Ramos (cell line): ENCODE results near the gene FAM72D.
"Not testable (repeated sequence)": the region's sequence is repeated elsewhere in the genome, so short reads cannot be mapped to it uniquely, and the experiment has no call there.

Source experiments
- in situ Hi-C: fragments of 300-500 bp; cut with MboI; formaldehyde crosslinking; loops from one replicate; pipeline ENCODE4 v1.14.3; 2022; ENCODE audit warnings: low sequenced_read_pairs; ENCODE audit not compliant: unreplicated experiment

Gene FAM72D

DNA sequence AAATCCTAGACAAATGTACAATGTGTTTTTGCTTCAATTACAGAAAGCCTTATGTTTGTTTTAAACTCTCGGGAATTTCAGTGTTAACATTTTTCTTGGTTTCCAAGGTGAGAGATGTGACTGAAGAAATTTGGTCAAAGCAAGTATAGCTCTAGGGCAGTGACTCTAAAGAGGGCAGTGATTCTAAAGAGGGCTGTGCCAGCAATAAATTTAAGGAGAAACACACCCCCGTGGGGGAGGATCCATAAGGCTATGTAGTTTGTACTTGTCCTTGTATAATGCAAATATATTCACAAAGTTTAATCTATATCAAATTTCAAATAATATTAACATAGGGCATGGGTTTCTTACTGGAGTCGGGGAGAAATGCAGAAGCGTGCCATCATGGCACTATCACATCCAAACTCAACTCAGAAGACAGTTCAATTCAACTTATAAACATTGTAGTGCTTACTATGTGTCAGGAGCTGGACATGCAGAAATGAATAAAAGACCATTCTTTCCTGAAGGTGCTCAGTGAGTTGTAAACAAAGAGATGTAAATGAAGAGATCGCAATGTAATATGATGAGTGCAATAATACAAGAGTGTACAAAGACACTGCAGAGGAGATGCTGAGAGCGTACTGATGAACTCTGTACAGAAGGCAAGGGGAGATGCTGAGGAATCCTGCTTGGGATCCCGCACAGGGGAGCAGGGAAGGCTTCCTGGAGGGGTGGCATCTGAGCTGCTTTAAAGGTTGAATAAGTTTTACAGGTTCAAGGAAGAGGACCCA lies 13.1 kb upstream of the FAM72D start:
- in situ Hi-C loops: not testable (repeated sequence)

DNA sequence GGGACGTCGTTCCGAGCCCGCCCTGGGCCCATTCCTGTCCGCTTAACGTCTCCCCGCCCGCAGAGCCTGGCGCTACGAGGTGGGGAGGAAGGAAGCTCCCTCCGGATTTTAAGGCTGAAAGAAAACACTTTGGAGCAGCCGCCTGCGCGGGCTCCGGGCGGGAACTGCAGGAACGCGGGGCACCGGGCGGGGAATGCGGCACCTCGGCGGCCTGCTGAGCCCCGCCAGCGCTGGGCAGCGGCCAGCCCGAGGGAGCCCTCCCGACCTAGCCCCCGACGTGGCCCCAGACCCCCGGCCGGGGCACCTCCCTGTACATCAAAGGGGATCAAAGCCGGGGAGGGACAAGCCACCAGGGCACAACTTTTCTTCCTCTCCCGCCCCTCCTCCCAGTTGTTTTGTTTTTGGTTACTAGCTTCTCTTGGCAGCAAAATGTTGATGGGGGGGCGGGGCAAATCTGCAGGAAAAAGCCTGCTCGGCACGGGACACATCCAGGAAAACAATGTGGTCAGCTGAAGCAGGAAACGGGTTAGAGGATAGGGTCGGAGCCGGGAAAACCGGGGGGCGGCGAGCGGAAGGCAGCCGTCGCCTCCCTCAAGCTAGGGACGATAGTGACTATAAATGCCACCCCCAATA lies 2.1 kb upstream of the FAM72D start:
- in situ Hi-C loops: not testable (repeated sequence)

DNA sequence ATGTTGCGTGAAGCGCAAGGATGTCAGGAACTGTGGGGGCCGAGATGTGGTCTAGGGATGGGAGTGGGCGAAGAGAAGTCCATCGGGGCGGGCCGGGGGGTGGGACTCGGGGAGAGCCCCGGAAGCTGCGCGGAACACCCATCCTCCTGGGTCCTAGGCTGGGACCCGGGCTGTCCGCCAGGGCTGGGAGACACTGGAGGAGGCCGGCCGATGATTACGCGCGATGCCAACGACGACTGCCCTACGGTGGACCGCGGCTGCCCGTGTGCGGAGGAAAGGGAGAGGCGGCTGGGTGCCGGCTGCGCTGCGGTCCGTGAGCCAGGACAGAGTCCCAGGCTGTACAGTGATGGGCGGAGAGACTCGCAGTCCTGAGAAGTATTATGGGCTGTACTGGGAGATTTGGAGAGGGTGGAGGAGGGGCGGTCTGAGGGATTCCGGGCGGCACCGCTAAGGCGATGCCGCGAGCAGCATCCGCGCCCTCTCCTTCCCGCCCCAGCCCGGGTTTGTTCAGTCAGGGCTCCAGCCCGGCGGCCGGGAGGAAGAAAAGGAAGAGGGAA lies 1.0 kb upstream of the FAM72D start:
- in situ Hi-C loops: not testable (repeated sequence)

DNA sequence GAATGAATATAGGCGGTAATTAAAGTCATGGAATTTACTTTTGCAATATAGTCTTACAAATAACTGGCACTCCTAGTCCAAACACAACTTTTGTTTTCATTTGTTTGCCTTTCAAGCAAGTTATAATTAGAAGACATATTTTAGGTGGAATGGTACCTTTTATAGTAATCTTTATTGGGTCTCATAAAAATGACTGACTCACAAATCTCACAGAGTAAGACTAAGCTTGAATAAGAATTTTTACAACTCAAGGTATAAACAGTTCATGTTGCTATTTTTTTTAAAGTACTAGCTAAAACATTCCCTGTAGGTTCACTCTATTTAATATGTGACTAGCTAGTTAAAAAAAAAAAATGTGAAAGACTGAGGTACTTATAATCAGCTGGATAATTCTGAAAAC lies 6.0 kb downstream of the FAM72D start:
- in situ Hi-C loops: not testable (repeated sequence)

DNA sequence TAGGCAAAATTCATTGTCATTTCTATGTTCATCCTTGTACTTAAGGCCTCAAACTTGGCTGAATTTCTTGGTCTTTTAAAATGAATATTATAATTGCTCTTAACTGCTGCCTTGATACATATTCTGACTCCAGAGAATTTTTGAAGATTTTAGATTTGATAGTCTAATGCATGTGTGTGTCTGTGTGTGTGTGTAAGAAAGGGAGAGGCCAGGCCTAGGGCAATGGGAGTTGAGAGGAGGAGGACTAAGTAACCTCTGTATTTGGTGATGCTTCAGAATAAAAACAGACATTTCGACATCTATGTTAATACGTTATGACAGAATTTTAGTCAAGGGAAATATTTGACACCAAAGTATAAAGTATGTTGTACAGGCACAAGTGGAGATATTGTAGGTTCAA lies 7.5 kb downstream of the FAM72D start:
- in situ Hi-C loops: not testable (repeated sequence)

DNA sequence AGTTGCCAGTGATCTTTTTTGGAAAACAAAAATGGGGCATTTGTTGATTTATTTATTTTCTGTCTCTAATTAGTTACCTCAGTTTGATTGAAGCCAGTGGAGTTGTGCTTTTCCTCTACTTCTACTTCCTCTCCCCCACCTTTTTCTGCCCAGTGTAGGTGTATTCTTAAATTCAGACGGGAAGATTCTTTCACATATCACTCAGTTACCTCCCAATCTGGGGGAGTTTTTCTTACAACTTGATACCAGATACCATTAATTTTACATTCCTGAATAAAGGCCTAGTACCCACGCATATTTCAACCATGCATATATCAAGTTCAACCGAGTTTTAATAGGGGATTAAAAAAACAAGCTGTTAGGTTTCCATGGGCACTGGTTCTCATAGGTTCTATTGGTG lies 15.9 kb downstream of the FAM72D start:
- in situ Hi-C loops: not testable (repeated sequence)

DNA sequence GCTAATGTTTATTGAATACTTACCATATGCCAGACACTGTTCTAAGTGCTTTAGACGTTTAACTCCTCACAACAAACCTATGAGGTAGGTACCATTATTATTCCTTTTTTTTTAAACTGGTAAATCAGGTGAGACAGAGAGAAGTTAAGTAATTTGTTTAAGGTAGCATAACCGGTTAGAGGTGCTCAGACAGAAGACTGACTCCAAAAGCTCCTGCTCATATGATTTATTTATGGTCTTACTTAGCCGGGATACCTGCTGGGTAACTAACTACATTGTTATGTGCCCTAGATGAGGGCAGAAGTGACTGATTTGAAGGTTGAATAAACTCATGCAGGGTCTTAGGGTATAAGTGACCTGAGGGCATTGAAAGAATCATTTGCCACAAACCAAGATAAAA lies 16.9 kb downstream of the FAM72D start:
- in situ Hi-C loops: not testable (repeated sequence)

DNA sequence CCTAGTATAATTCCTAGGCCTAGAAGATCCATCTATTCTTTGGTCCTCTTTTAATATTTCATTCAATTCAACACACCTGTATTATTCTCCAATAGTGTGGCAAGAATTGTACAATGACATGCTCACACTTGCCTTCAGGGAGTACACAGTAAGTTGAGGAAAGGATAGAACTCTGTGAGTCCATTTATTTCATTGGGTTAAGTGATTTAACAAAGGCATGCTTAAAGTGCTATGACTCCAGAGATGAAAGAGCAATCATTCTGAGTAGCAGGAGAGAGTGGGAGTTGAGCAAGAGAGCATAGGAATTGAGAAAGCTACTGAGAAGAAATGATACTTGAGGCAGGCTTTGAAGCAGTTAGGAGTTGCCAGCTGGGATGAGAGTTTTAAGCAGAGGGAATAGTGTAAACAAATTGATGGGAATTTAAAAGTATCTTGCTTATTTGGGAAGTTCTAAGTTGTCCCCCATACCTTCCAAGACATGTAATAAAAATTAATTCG lies 18.8 kb downstream of the FAM72D start:
- in situ Hi-C loops: not testable (repeated sequence)

DNA sequence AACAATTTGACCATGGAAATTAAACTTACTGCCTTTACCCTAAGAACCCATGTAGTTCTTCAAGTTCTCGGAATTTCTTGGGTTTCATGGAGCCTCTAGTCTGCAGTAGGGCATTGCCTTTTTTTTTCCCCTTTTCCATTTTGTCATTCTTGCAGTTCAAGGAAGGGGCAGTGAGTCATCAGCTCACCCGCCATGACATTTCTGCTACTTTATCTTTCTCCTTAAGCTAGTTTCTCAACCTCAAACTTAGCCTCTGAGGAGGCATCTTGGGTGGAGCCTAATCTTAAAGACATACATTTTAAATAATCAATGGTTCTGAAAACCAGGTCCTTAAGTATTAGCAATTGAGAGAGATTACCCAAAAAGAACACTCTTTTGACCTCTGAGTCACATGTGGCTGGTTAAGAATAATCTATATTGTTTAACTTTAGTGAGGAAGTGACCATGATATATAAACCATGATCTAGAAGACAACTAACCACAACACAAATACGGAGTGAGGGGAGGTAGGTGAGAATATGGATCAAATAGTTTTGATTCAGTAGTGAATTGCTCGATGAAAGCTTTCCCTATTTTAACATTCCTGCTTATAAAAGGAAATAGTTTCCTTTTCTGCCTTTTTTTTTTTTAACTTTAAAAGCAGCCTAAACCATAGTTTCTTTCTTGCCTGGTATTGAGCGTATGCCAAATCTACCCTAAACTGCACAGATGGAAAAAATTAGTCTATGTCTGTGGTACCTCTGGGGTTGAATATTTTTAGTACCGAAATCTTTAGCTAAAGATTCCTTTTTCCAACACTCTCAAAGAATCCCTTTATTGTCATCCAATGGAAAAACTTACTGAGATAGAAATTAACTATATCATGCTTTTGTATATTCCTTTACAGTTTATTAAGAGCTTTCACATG lies 20.1 kb downstream of the FAM72D start:
- in situ Hi-C loops: not testable (repeated sequence)

DNA sequence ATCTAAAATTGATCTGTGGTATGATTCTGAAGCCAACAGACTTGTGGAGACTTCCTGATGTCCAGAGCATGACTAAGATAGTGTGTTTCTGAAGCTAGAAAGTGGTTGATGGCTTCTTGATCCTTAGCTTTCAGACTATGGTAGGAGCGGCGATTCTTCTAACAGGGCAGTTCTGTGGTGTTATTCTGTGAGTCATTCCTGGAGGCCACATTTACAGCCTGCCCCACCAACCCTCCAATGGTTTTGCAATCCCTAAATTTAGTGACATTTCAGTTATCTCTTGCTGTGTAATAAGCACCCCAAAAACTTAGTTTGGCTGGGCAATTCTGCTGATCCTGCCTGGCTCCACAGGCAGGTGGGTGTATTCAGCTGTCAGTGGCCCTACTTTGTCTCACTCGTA lies 24.1 kb downstream of the FAM72D start:
- in situ Hi-C loops: not testable (repeated sequence)

DNA sequence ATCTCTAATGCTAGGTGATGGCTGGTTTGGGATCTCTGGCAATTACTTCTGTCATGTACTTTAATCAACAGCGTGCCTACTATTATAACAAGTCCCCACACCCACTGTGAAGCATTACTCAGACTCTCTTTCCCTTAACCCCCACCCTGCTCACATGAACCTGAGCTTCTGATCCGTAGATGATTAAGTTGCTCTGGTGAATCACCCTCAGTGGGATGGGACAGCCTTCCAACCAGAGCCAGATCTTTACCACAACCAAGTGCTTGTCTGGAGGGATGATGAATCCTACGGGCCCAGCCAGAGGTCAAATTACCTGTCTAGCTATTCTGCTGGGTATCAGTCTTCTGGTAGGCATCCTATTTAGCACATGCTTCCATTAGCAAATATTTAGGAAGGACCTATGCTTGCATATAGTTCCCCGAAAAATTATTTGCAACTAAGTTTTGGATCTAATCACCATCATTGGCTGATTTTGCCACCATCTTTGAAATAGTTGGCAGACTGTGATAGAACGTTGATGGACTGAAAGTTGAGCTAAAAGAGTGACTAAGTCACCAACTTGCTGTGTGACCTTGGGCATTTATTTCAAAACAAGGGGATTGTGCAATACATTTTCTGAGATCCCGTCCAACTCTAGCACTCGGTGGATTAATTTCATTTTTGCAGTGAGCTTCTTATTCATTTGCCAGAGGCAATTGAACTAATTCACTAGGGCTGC lies 26.7 kb downstream of the FAM72D start:
- in situ Hi-C loops: not testable (repeated sequence)

DNA sequence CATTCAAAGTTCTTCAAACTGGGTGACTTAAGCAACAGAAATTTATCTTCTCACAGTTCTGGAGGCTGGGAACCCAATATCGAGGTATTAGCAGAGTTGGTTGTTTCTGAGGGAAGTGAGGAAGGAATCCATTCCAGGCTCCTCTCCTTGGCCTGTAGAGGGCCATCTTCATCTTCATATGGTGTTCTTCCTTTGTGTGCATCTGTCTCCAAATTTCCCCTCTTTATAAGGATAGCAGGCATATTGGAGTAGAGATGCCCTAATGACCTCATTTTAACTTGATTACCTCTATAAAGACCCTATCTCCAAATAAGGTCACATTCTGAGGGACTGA lies 27.3 kb downstream of the FAM72D start:
- in situ Hi-C loops: not testable (repeated sequence)

DNA sequence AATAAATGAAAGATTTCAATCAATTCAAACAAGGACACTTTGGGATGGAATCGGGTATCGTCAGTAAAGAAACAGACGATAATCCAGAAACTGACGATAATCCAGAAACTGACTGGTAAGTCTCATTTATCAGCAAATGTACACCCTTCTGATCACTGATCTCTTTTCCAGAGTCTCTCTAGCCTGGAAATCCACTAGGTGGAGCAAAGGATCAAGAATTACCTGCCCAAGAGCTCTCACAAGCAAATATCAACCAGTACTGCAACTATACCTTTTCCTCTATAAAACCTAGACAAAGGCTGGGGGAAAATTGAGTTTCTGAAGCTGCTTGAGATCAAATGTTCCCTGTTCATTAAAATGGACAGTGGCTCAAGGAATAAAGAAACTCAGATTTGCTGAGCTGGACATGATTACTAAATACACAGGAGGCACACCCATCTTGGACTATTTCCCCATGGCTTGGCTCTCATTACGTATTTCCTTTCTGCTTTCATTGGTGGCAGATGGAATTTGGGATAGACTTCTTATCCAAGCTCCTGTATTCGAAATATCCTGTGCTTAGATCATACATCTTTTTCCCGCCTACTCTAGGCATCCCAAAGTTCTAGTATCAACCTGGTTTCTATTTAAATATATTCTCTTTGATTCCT lies 28.3 kb downstream of the FAM72D start:
- in situ Hi-C loops: not testable (repeated sequence)

DNA sequence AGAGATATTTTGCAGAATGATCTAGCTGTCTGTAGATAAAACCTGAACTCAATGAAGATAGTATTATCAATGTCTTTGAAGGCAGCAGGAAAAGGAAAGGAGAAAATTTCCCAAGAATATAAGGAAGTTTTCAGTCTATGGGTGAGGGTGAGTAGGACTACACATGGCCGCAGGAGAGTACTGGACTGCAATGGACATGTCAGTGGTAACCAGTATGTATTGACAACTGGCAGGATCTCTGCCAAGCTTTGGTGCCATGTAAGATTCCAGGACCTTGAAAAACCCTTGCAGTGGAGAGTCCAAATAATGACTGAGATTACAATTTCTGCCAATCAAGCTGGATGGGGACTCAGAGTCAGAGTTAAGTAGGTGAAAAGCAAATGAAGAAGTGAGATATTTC lies 29.3 kb downstream of the FAM72D start:
- in situ Hi-C loops: not testable (repeated sequence)

DNA sequence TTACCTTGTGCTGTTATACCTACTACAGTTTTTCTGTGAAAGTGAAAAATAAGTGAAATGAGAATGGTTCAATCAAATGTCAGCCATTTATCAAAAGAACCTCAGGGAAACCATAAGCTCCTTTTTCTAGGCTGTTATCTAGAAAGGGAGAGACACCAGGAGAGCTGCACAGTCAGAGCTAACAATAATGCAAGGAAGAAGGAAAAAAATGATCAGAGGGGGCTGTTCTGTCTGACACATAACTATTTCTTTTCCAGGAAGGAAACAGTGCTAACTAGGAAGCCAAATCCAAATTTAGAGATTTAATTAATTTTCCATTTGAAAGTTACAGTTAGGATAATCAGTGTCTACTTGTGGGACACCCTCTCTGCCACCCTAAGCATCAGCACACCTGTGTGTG lies 31.4 kb downstream of the FAM72D start:
- in situ Hi-C loops: not testable (repeated sequence)

DNA sequence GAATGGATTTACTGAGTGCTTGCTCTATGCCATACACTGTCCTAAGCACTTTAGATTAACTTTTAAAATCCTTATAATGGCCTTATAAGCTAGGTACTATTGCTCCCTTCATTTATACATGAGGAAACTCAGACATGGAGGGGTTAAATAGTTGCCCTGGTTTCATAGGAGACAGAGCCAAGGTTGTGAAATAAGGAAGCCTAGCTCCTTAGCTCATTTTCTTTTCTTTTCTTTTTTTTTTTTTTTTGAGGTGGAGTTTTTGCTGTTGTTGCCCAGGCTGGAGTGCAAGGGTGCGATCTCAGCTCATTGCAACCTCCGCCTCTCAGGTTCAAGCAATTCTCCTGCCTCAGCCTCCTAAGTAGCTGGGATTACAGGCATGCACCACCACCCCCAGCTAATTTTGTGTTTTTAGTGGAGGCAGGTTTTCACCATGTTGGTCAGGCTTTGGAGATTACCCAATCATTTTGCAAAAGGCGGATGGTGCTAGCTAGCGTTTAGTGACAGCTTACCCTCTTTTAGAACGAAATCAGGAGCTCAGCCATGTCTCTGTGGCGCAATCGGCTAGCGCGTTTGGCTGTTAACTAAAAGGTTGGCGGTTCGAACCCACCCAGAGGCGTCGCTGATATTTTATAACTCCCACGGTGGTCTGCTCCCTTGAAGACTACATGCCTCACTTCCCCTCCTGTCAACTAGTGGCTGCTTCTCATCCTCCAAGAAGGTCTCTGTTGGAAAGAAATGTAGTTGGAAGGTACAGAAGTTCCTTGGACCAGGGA lies 33.1 kb downstream of the FAM72D start:
- in situ Hi-C loops: not testable (repeated sequence)

DNA sequence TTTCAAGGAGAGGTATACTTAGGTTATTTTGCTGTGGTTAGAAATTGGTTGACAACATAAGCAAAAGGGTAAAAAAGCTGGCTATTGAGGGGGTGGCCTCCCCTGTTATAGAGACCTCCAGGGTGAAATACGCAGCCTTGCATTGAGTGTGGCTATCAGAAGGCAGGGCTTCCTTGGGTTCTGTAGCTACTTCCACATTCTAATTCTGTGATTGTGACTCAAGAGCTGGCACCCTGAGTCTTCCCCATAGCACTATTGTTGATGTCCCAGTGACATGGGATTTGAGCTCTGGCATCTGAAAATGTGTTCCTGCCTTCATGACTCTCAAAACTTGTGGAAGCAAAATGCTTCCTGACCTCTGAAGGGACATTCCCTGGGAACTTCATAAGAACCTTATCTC lies 38.7 kb downstream of the FAM72D start:
- in situ Hi-C loops: not testable (repeated sequence)

DNA sequence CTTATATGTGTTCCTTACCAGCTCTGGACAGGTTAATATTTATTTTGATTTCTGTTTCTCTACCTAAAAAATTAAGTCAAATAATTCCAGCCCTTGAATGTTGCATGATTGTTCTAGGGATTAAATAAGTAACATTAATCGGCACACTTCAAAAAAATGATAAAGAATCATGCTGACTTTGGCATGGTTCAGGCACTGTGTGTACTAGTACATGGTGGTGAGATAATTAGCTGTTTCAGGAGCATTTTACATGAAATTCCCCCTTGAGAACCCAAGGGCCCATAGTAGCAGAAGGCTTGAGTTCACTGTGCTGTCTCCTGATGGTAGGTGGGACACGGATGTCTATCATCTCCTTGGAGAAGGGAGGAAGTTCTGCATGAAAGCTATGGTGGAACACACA lies 44.8 kb downstream of the FAM72D start:
- in situ Hi-C loops: not testable (repeated sequence)
